ENCODE measurements around the gene PTPRN2.

PTPRN2 gene

DNA sequence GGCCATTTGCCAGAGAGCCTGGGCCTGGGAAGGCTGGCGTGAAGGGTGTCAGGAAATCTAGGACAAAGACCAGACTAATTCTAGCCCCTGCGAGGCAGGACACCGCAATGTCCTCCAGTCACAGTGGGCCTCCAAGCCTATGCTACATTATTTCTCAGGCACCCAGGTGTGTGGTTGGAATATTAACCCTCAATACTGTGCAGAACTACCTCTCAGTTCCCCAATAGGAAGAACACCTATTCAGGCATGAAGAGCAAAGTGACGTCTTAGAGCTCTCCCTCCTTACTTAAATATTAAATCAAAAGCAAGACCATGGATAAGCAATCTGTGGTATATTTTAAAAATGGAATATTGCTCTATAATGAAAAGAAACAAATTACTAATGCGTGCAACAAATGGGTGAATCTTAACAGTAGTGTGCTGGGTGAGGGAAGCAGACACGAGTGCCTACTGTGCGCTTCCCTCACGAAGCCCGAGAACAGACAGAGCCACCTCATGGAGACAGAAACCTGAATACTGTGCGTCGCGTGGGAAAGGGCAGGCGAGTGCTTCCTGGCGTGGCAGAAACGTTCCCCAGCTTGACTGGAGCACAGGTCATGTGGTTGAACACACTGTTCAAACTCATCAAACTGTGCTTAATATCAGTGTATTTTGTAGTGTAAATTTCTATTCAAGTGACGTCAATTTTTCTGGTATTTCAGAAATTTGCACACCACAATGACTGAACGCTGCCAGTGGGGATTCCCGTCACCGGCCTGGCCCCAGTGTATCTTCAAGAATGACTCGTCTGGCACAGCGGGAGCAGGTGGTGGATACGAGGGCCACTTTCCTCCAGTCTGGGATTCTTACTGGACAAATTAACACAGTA is 15.5 kb upstream of the PTPRN2 start:
- no peak for DNase-seq

DNA sequence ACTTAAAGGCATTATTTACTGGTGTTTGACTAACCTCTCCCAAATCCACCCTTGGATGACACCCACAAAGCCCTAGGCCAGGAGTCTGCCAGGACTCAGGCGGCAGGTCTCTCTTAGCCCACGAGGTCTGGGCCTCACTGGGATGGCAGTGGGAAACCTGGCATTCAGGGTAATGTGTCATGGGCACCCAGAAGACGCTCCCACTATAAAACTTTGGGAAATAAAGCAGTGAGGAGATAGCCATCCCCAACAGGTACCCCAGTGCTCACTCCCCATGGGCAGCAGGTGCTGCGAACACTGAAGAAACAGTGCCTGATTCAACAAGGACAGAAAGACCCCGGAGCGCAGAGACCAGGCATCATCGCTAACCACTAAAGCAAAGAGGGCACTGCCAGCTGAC is 14.4 kb upstream of the PTPRN2 start:
- DNase-seq, result no peak

DNA sequence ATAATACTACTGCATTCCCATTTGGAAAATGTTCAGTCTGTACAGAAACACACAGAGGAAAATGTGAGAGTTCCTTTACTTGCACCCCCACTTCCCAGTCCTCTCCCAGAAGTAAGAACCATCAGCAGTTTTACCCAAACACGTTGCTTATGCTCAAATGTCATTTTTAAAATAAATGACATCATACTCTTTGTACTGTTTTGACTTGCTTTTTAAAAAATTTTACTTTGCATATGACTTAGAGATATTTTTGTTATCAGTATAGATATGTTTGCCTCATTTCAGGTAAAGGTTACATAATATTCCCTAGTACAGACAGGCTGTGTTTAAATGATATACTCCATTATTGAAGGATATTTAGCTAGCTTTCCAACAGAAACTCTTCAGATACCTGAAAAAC is 13.5 kb upstream of the PTPRN2 start:
- no peak for DNase-seq

DNA sequence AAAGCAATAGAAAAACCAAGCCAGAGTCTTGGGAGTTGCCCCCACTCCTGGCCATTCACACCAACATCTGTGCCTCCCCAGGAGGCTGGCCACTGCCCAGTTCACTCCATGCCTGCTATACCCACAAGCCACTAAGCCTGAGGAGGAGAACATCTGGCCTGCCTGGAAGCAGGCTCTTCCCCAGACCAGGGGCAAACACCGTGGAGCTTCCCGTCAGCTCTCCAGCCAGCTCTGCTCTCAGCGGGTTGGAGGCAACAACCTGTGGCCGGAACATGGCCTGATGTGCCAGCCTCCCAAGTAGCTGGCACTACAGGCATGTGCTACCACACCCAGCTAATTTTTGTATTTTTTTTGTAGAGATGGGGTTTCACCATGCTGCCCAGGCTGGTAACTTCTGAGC is 9.1 kb upstream of the PTPRN2 start:
- no peak for DNase-seq

DNA sequence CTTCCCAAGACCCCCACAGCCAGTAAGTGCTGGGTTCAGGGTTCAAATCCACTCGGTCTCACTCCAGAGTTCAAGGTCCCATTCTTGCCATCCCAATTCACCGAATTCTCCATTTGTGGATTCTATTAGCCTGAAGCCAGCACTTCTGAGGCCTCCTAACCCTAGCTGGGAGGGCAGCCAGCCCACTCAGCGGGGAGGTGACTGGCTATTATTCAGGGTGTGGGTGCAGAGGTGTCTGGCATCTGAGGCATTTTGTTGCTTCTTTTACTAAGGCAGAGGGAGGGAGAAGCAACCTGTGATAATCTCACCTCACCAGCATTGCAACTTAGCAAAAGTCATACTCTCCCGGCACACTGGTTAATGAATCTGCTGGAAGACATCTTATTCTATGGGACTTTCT is 8.7 kb upstream of the PTPRN2 start:
- no peak for DNase-seq

DNA sequence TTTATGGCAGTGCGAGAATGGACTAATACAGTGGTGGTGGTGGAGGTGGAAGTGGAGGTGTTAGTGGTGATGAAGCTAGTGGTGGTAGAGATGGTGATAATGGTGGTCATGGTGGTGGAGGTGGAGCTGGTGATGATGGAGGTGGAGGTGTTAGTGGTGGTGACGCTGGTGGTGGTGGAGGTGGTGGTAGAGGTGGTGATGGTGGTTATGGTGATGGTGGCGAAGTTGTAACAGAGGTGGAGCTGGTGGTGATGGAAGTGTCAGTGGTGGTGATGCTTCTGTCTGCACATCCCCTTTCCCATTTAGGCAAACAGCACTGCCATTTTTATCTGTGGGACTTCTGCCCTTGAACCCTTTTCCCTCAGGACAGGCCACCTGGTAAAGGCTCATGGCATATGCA is 7.4 kb upstream of the PTPRN2 start:
- no peak for DNase-seq

DNA sequence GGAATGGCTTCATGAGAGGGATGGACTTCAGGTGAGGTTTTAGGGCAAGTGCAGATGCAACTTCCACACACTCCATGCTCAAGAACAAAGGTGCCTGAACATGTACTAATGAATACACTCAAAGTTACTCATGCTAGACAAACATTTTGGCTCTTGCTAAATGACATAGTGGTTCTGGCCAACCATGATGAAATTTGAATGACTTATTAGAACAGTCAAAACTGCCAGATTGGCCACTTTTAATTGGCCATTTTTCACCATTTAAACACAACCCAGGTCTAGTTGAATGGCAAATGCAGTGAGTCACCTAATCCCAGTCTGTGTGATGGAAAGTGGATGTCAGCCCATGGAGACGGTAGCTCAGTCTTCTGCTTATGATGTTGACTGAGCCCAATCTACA is 4.9 kb upstream of the PTPRN2 start:
- no peak for DNase-seq

DNA sequence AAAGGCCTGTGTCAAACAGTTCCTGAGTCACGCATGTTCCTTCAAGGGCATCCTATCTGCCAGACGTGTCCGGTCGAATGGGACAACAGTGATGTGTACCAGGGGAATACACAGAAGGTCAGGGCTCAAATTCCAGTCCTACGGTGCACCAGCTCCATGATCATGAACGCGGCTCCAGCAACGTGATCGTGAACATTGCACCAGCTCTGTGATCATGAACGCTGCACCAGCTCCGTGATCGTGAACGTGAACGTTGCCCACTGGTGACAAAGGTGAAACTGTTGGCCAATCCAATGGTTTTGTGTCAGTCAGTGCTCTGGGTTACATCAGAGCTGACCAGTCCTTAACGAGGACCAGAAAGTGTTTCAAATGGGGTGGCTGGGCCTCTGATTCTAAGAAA is 4.3 kb upstream of the PTPRN2 start:
- no peak for DNase-seq

DNA sequence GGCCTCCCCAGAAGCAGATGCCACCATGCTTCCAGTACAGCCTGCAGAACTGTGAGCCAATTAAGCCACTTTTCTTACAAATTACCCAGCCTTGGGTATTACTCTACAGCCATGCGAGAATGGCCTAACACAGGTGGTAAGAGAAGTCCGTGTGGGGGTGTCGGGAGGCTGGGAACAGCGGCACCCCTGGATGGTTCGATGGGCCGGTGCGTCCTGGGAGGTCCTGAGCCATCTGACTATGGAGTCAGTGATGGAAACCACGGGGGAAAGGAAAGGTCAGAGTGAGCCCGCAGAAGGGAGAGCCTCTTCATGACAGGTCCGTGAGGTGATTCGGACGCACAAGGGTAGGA is 2.5 kb upstream of the PTPRN2 start:
- no peak for DNase-seq

DNA sequence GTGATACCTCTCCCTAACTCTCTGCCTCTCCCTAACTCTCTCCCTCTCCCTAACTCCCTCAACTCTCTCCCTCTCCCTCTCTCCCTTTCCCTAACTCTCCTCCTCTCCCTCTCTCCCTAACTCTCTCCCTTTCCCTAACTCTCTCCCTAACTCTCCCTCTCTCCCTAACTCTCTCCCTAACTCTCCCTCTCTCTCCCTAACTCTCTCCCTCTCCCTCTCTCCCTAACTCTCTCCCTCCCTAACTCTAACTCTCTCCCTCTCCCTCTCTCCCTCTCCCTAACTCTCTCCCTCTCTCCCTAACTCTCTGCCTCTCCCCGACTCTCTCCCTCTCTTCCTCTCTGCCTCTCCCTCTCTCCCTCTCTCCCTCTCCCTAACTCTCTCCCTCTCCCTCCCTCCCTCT is 2.0 kb upstream of the PTPRN2 start:
- DNase-seq, result no peak

DNA sequence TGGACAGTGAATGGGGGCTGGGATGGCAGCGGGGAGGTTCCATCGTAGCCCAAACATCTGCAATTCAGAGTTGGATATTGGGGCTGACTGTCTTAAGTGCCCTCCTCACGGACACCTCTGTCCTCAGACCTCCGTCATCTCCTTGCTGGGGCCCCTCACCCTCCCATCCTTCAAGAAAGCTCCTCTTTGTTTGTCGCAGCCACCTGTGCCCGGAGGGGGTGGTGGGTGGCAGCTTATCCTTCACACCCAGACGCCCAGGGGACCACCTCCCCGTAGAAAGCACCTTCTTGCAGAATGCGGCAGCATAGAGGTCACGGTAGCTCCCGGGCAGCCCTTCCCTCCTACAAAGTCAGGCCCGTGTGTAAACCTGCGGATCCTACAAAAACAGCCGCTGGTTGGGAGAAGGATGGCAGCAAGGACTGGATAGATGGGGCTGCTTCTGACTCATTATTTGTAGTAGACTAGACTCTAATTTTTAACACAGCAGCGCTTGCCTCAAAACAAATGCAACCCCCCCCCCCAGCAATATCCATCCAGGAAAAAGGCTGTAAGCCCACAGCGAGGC is 1.3 kb upstream of the PTPRN2 start:
- DNase-seq, result no peak

DNA sequence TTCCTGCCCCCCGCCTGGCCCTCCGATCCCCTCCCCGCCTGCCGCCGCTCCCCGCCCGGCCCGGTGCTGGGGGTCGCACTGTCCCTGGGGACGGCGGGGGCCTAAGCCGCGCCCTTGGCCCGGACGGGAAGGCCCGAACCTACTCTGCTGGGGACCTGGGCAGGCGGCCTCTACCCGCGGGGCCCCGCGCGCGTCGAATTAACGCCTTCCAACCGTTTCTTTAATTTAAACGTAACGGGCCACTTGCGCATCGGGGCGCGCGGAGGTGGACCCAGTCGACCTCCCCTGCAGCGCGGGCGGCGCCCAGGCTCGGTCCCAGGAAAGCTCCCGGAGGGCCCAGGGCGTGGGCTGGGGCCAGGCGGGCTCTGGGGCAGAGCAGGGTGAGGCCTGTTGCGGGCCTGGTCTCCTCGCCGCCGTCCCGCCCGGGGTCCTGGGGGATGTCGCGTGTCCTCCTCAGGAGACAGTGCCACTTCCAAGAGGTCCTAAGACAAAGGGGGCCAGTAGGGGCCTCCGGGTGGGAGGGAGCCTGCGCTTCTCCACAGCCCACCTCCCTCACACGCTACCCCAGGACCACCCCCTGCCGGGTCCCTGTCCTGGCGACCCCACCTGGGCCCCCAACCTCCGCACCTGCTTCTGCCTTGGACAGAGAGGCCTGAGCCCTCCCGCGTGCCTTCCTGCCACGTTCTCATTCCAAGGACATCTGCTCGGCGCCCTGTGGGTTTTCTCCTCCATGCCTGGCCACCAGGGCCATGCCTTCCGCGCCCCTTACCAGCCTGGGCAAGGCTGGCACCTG is 658 bp upstream of the PTPRN2 start:
- peak in 1 of 2 experiments; percentile 35 for DNase-seq

DNA sequence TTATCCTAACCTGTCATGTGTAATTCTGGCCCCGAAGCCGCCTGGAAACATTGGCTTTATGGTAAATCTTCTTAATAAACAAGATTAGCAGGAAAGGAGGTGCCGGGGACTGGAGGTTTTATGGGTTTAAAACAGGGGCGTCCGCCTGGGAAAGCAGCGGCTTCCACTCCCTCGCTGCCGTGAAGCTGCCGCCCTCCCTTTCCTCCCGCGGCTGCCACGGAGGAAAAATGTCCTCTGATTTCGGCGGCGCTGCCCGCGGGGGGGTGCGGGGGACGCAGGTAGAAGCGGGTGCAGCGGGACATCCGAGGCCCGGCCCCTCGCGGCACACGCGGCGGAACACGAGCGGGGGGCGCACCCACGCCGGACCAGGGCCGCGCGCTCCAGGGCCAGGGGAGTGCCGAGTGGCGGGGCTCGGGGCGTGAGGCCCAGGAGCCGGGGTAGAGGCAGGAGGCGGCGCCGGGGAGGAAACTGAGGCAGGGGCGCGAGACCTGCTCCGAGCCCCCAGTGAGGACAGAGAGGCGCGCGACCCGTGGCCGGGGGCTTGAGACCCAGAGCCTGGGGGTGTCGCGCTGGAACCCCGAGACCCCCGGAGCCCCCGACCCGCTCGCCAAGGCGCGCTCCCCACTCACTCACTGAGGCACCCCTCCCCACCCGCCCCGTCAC is 993 bp downstream of the PTPRN2 start:
- no peak for DNase-seq

DNA sequence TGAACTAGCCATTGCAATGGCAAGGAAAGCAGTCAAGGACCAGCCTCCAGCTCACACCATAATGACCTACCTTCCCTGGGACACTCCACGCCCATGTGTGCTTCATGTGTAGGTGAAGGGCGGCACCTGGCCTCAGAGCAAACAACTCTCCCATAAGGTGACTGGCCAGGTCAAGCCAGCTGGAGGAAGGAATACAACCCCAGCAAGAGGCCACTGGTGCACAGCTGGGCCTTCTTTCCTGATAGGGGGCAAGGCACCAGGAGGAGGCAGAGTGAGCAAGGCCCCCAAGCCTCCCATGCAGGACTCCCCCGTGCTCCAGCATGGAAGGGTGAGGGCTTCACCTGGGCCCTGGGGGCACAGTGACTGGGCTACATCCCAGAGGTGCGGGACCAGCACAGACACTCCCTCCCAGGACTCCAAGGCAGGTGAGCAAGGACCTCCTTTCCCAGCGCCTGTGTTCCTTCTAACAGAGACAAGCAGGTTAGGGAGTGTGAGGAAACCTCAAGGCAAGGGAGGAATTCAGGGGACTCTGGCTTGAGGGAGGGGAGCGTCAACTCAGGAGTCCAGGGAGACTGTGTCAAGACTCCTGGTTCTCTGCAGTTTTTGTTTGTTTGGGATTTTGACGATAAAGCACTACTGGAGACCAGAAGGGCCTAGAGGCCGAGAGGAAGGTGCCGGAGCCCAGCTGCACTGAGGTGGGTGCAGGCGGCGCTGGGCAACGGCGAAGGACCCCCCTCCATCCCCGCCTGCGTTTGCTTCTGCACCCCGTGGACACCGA is 1.7 kb downstream of the PTPRN2 start:
- no peak for DNase-seq

DNA sequence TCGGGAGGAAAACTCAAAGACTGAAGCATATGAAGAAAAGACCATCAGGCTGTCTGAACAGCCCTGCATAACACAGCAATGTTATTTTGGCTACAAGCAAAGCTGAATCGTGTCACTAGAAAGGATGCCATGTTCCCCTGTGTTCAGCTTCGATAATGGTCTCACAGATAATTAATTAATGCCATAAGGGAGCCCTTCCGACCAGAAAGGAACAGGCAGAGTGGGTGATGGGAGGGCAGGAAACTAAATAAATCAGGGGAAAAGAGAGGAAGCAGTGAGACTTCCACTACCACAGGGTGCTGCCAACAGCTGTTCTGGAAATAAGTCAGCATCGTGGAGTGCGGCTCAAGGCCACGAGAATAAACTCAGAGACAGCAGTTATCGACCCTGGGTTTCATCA is 3.2 kb downstream of the PTPRN2 start:
- DNase-seq, result no peak

DNA sequence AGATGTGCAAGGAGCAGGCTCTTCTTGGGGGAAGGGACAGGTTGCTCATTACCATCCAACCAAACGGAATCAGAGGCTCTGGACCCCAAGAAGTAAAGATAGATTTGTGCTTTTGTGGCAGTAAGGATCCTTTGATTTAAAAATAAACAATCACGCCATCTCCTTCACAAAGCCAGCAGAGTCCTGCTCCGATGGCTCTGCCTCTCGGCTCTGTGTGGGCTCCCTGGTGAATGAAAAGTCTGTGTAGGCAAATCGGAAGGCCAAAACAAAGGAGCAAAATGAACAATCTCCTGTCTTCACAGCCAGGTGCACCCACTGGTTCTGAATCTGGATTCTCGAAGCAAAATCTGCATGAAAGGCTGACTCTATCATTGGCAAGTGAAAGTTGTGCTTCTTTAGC is 3.8 kb downstream of the PTPRN2 start:
- DNase-seq, result no peak

DNA sequence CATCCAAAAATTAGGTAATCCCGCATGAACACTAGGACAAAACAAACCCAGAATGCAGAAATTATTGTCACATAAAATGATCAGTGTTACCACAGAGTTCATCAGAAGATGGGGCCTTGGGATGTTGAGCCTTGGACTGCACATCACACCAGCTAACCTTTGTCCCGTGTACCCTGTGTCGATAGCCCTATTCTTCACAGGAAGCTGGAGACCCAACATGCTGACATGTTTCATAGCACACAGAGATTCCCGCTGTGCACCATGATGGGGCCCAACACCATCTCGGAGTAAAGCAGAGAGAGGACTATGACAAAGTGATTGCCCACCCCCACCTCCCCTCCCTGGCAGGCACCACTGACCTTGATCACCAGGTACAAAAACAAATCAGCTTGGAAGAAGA is 4.5 kb downstream of the PTPRN2 start:
- no peak for DNase-seq

DNA sequence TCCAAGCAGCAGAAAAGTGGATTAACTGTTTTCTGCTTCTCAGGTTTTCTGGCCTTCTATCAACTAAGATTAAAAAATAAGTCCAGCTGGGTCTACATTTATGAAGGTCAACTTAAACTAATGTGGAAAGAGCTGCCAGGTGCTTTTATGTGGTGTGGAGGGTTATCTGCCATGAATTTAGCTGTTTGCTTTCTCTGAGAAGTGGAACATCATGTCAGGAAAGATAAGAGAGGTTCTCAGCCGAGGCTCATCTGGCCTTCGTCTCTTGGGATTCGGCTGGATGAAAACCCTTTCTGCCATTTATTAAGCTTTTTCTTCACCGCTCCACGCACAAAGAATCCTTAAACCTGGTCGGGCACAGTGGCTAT is 5.5 kb downstream of the PTPRN2 start:
- no peak for DNase-seq

DNA sequence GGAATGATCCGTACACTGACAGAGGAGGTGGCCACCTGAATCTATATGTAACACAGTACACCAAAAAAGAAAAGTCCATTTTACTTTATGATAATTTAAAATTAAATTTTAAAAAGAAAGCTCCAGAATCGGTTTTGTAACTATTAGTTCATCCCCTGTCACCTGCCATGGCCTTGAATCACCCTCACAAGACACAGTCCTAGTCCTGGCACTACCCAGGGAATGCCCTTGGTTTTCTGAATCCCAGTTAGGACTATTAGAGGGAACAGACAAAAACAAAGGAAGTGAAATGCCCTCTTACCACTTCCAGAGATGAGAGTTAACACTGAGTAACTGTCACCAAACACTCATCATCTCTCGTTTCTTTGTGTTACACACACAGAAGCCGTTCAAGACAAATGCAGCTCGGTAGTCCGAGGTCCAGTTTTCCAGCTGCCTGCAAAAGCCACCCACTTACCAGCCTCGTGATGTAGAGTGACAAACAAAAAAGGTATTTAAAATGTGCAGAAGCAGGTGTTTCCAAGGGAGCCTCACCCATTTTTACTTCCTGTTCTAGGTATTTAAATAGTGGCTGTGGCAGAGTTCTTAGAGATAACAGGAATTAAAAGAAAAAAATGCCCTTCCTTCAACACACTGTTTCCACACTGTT is 6.1 kb downstream of the PTPRN2 start:
- DNase-seq, result no peak

DNA sequence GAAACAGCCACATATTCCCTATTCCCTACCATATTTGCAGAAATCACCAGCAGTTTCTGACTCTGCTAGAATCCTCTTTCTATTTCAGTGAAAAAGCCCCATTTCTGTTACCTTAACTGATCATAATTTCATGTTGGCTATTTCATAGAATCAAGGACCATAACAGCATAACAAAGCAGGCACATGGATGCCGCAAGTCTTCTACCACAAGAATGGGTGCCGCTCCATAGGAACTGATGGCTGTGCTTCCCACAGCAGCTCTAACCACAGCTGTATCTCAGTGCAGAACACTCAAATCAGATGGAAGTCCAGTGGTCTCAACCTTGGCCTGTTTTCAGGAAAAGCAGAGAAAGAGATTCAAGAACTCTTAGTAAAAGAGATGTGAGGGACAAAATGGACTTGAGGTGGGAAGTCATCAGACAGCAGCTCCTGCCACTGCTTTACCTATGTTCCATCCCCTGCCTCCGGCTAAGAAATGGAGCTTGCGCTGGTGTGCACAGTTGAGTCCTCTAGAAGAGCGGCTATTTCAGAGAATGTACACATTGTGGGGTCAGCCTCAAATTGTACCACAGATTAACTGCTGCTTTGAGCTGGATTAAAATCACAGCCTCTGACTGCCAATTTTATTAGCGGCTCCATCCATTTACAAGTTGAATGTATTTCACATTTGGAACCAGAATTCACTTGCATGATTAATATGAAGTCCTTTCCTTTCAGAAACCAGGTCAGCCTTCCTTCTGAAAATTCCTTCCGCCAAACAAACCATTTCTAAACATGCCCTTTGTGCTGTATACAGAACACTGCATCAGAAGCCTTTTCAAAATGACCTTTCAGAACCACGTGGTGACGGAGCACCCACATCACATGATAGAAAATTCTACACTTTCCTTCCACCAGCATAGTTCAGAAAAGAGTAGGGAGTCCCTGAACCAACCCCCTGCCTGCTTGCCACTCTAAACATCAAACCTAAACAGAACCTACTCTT is 7.7 kb downstream of the PTPRN2 start:
- no peak for DNase-seq

Data from NCI-H524 (cell line).